AG04450 (cell line): Measurements from ENCODE around the gene ST3GAL4. TPM values are rescaled to one million over a fixed set of nuclear protein-coding genes. Genes with fewer than 3 reads are reported as not detected.

ENCODE experiments used
- CTCF ChIA-PET: fragments of 300-600, 350-600 bp; formaldehyde crosslinking; extraction: SDS; loops from one replicate; lab custom pipeline; 2022; ENCODE audit warnings: antibody characterized with exemption, inconsistent platforms; lab: Charles Lee
- POLR2A ChIA-PET: fragments of 350-600 bp; formaldehyde crosslinking; extraction: SDS; loops from one replicate; lab custom pipeline; 2021; ENCODE audit warnings: antibody characterized with exemption, inconsistent platforms; lab: Yijun Ruan, JAX
- DNase-seq: peaks from one replicate; pipeline ENCODE4 v3.0.0-alpha.2; 2011; ENCODE audit warnings: low read depth, low spot score
- H3K27ac ChIP-seq: one replicate; pipeline ENCODE4 v1.5.1; 2012; ENCODE audit warnings: low read depth, low read length, control low read depth
- H3K27me3 ChIP-seq: one replicate; pipeline ENCODE4 v1.6.0; 2012; ENCODE audit warnings: low read length; ENCODE audit not compliant: control insufficient read depth, insufficient read depth
- H3K4me3 ChIP-seq: 2 replicates; pipeline ENCODE4 v1.5.1; 2011; ENCODE audit warnings: mild to moderate bottlenecking, low read depth, low read length, control low read depth
- H3K9me3 ChIP-seq: 2 replicates; pipeline ENCODE4 v1.5.1; 2012; ENCODE audit warnings: low read length; ENCODE audit not compliant: control insufficient read depth, insufficient read depth
- polyA plus RNA-seq: library from polyadenylated mRNA; depleted of rRNA; stranded (reverse); fragments of >200 nt; gene quantifications from 2 replicates; pipeline ENCODE4 v1.2.3, GENCODE V29; 2011
- TF ChIP-seq, protein P1 (sequence below): IDR thresholded peaks from 2 replicates; pipeline ENCODE4 v1.5.1; 2011; ENCODE audit warnings: low read depth, low read length, control low read depth, inconsistent platforms

Gene ST3GAL4
- polyA plus RNA-seq, 1 experiment: 13.1 TPM

DNA sequence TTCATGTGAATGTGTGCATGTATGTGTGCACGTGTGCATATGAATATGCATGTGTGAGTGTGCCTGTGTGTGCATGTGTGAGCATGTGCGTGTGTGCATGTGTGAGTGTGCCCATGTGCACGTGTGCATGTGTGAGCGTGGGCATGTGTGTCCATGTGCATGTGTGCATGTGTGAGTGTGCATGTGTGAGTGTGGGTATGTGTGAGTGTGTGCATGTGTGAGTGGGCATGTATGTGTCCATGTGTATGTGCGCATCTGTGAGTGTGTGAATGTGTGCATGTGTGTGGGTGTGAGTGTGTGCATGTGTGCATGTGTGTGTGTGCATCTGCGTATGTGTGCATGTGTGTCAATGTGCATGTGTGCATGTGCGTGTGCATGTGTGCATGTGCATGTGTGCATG, 94.7 kb downstream of the ST3GAL4 start:
- TF ChIP-seq, protein P1, sequence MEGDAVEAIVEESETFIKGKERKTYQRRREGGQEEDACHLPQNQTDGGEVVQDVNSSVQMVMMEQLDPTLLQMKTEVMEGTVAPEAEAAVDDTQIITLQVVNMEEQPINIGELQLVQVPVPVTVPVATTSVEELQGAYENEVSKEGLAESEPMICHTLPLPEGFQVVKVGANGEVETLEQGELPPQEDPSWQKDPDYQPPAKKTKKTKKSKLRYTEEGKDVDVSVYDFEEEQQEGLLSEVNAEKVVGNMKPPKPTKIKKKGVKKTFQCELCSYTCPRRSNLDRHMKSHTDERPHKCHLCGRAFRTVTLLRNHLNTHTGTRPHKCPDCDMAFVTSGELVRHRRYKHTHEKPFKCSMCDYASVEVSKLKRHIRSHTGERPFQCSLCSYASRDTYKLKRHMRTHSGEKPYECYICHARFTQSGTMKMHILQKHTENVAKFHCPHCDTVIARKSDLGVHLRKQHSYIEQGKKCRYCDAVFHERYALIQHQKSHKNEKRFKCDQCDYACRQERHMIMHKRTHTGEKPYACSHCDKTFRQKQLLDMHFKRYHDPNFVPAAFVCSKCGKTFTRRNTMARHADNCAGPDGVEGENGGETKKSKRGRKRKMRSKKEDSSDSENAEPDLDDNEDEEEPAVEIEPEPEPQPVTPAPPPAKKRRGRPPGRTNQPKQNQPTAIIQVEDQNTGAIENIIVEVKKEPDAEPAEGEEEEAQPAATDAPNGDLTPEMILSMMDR: no peak

DNA sequence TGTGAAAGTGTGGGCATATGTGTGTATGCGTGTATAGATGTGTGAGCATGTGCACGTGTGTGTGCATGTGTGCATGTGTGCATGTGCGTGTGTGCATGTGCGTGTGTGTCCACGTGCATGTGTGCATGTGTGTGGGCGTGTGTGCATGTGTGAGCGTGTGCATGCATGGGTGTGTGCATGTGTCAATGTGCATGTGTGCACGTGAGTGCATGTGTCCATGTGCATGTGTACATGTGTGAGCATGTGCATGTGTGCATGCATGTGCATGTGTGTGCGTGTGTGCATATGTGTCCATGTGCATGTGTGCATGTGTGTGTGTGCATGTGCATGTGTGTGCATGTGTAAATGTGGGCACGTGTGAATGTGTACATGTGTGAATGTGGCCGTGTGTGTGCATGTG, 95.3 kb downstream of the ST3GAL4 start:
- TF ChIP-seq, protein P1: no peak
- POLR2A ChIA-PET: no interaction called here

More for the DNA sequence above, 94.7 kb downstream of the ST3GAL4 start:
- ChIA-PET POLR2A (no interaction called here), CTCF (no interaction called here)
- Histone ChIP-seq H3K27ac (no peak overlapping the region), H3K4me3 (no peak overlapping the region), H3K27me3 (peaks cover 8% of the 10 kb centered on the region), H3K9me3 (peaks cover 20% of the 10 kb centered on the region)
- DNase-seq: no peak

DNA sequence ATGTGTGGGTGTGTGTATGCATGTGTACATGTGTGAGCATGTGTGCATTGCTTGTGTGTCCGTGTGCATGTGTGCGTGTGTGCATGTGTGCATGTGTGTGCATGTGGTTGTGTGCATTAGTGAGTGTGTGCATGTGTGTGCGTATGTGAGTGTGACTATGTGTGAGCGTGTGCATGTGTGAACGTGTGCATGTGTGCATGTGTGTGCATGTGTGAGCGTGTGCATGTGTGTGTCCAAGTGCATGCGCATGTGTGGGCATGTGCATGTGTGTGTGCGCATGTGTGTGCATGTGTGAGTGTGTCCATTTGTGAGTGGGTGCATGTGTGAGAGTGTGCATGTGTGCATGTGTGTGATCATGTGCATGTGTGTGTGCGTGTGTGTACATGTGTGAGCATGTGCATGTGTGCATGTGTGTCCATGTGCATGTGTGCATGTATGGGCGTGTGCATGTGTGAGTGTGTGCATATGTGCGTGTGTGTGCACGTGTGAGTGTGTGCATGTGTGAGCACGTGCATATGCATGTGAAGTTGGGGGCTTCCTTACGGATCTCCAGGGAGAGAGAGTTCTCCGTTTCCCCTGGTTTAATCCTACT, 95.8 kb downstream of the ST3GAL4 start:
- H3K27me3 ChIP-seq: peaks cover 8% of the 10 kb centered on the region
- TF ChIP-seq, protein P1: no peak
- ChIA-PET CTCF (interaction anchor here (1.1 kb wide), 1 partner anchor 9 kb away, joined by 3 read pairs; no protein-coding TSS in a partner anchor), POLR2A (no interaction called here)
- no peak overlapping the region for H3K27ac ChIP-seq
- no peak for DNase-seq
- no peak overlapping the region for H3K4me3 ChIP-seq
- H3K9me3 ChIP-seq: peaks cover 20% of the 10 kb centered on the region

More for the DNA sequence above, 95.3 kb downstream of the ST3GAL4 start:
- H3K4me3 ChIP-seq: no peak overlapping the region
- peaks cover 8% of the 10 kb centered on the region for H3K27me3 ChIP-seq
- no peak for DNase-seq
- H3K27ac ChIP-seq: no peak overlapping the region
- CTCF ChIA-PET: no interaction called here
- H3K9me3 ChIP-seq: peaks cover 20% of the 10 kb centered on the region

DNA sequence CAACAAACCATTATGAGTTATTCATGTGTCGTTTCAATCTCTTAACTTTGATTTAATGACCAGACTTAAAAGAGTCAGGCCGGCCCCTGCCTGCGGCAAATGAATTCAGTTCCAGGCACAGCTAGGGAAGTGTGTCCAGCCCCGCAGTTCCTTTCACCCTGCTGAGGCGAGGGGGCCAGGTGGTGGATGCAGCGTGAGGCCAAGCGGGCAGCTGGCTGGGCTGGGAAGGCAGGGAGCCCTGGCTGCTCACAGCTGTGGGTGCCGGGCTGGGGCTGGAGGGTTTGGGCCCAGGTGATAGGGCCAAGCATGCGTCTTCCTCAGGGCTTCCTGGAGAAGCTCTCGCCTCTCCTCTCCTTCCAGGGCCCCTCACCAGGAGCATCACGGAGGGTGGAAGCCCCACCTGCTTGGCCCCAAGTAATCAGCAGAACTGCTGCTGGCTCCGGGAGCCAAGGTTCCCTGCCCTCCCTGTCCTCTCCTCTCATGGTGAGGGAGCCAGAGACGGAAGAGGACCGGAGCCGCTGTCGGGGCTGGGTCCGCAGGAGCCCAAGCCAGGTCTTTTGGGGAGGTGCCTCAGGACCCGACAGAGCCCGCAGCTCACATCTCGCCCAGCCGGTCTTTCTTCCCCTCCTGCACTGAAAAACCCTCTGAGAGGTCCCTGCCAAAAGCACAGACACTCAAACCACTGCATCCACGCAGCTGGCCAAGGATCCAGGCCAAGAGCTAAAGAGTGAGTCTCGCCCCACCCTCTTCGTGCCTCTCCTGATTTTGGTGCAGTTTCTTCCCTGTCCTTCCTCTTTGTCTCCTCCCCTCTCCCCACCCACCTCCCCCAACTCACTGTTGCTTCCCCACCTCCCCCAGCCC, 97.0 kb downstream of the ST3GAL4 start:
- TF ChIP-seq, protein P1: no peak
- peaks cover 8% of the 10 kb centered on the region for H3K27me3 ChIP-seq
- POLR2A ChIA-PET: no interaction called here
- CTCF ChIA-PET: interaction anchor here (1.1 kb wide), 1 partner anchor 10 kb away, joined by 3 read pairs; no protein-coding TSS in a partner anchor
- H3K4me3 ChIP-seq: no peak overlapping the region
- peaks cover 20% of the 10 kb centered on the region for H3K9me3 ChIP-seq
- H3K27ac ChIP-seq: no peak overlapping the region
- DNase-seq: no peak

DNA sequence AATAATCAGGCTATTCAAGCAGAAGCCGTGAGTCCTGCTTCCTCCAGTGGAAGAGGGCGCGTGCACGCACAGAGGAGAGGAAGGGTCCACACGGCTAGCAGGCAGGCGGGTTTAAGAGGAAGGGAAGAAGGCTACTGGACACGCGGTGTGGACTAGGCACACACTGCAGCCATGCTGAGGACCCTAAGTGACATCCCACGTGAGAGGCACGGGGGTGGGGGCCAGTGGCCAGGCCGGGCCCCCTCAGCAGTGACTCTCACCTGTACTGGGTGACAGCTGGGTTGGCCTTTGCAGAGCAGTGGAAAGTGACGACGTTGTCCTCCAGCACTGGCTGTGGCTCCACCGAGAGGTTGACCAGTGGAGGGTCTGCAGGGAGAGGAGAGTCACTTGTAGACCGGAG, 100.6 kb downstream of the ST3GAL4 start:
- Histone ChIP-seq H3K27ac (no peak overlapping the region), H3K27me3 (peaks cover 8% of the 10 kb centered on the region), H3K9me3 (peaks cover 4% of the 10 kb centered on the region), H3K4me3 (no peak overlapping the region)
- TF ChIP-seq, protein P1: no peak
- CTCF ChIA-PET: no interaction called here
- DNase-seq: no peak
- POLR2A ChIA-PET: no interaction called here
